Aorta (tissue), 5 donors: ENCODE results near the gene GBP6. TPM values are rescaled to one million over a fixed set of nuclear protein-coding genes. Genes with fewer than 3 reads are reported as not detected.
"Not testable (repeated sequence)": the region's sequence is repeated elsewhere in the genome, so short reads cannot be mapped to it uniquely, and the experiment has no call there.

ENCODE experiments used
- ATAC-seq: fragments of 200-7000 bp; cut with Tn5 transposase; one replicate; pipeline ENCODE4 v1.9.1; 2022; ENCODE audit warnings: moderate library complexity; ENCODE audit not compliant: low FRiP score
- DNase-seq, 2 donors: peaks; one replicate each; pipeline ENCODE4 v3.0.0-alpha.2; 2020
- H3K27ac ChIP-seq, 2 donors: one replicate each; pipeline ENCODE4 v1.5.1; 2013; ENCODE audit warnings: low read length in 2 of 2, mild to moderate bottlenecking in 2 of 2, moderate library complexity in 2 of 2, control low read depth in 1 of 2, inconsistent platforms in 1 of 2, low read depth in 1 of 2
- H3K27me3 ChIP-seq, 2 donors: one replicate each; pipeline ENCODE4 v1.6.1; 2013; ENCODE audit warnings: control low read depth in 1 of 2, low read length in 1 of 2, mild to moderate bottlenecking in 1 of 2, moderate library complexity in 1 of 2; ENCODE audit not compliant: insufficient read depth in 2 of 2, control insufficient read depth in 1 of 2
- H3K36me3 ChIP-seq, 2 donors: one replicate each; pipeline ENCODE4 v1.6.1; 2013; ENCODE audit warnings: control low read depth in 1 of 2, low read length in 1 of 2, mild to moderate bottlenecking in 1 of 2; ENCODE audit not compliant: insufficient read depth in 2 of 2, control insufficient read depth in 1 of 2
- H3K4me1 ChIP-seq, 2 donors: one replicate each; pipeline ENCODE4 v1.6.1; 2013; ENCODE audit warnings: low read length in 2 of 2, control low read depth in 1 of 2, mild to moderate bottlenecking in 1 of 2, moderate library complexity in 1 of 2; ENCODE audit not compliant: insufficient read depth in 2 of 2, control insufficient read depth in 1 of 2
- H3K4me3 ChIP-seq, 2 donors: one replicate each; pipeline ENCODE4 v1.5.1; 2013; ENCODE audit warnings: low read length in 2 of 2, control low read depth in 1 of 2, mild to moderate bottlenecking in 1 of 2
- H3K9me3 ChIP-seq: one replicate; pipeline ENCODE4 v1.6.1; 2013; ENCODE audit warnings: mild to moderate bottlenecking, low read length; ENCODE audit not compliant: control insufficient read depth
- WGBS, 2 donors: extraction: QIAGEN DNeasy Blood & Tissue Kit; methylation state at CpG; one replicate each; pipeline ENCODE4 v1.1.7; 2013; 5-methylcytosine and 5-hydroxymethylcytosine counted together
- intact Hi-C, 2 donors: fragments of 100-400 bp; cut with DNase I; formaldehyde crosslinking; loops; one replicate each; pipeline versions ENCODE4 v1.14.2 to v1.15.0; 2022
- polyA plus RNA-seq, 2 donors: library from polyadenylated mRNA; stranded (reverse); fragments of 200-250 nt; gene quantifications; one replicate each; pipeline ENCODE4 v1.2.3, GENCODE V29; 2013
- total RNA-seq, 2 donors: library from RNA; stranded (reverse); fragmentation: NEBNext Ultra II Directional; extraction: Animal tissue kit (Norgen Biotek cat#: 25700); gene quantifications; one replicate each; pipeline ENCODE4 v1.2.1, GENCODE V29; 2021
- donor health status: healthy with polysubstance abuse.
- donor health status: Bipolar disorder and iron deficiency.
- donor health status: DM: no; HTN: no; CAD: no.
- donor health status: DM: no; HTN: no; CAD: no.
- donor health status: DM: yes; HTN: yes; CAD: no.

GBP6 gene
- total and polyA plus RNA-seq, 4 donors, result 0.13 TPM; not detected in 2

GRCh38 chr1:89383185-89383584 is 19.3 kb downstream of the GBP6 start:
- H3K36me3 ChIP-seq, result no peaks in the 10 kb centered on the region
- no peaks in the 10 kb centered on the region for H3K27me3 ChIP-seq
- no peak overlapping the region for H3K4me3 ChIP-seq
- DNase-seq, result no peak
- no peak for ATAC-seq
- intact Hi-C loops, result no loop called here
- no peaks in the 10 kb centered on the region for H3K9me3 ChIP-seq
- H3K4me1 ChIP-seq, result no peaks in the 10 kb centered on the region
- no peak overlapping the region for H3K27ac ChIP-seq
- 84 to 96% methylated on average over 3 of the region's 3 CpGs for WGBS, 2 donors

GRCh38 chr1:89390707-89391106 is 26.8 kb downstream of the GBP6 start:
- H3K4me3 ChIP-seq, result no peak overlapping the region
- H3K36me3 ChIP-seq, result no peaks in the 10 kb centered on the region
- WGBS, 2 donors, result 72 to 77% methylated on average over 2 of the region's 2 CpGs
- intact Hi-C loops, result no loop called here
- no peaks in the 10 kb centered on the region for H3K9me3 ChIP-seq
- no peaks in the 10 kb centered on the region for H3K4me1 ChIP-seq
- ATAC-seq, result no peak
- no peaks in the 10 kb centered on the region for H3K27me3 ChIP-seq
- DNase-seq, result no peak
- no peak overlapping the region for H3K27ac ChIP-seq

- H3K4me3 ChIP-seq, result no peak overlapping the region
- no peaks in the 10 kb centered on the region for H3K36me3 ChIP-seq
- H3K27me3 ChIP-seq, result no peaks in the 10 kb centered on the region
- ATAC-seq (no peak), DNase-seq (no peak)
- H3K9me3 ChIP-seq, result no peaks in the 10 kb centered on the region
- intact Hi-C loops, result no loop called here
- H3K27ac ChIP-seq, result no peak overlapping the region
- WGBS, 2 donors, result 32 to 36% methylated on average over 1 of the region's 1 CpG
- H3K4me1 ChIP-seq, result no peaks in the 10 kb centered on the region
Measured at GRCh38 chr1:89391686-89392085, 27.8 kb downstream of the GBP6 start.

- no peak overlapping the region for H3K4me3 ChIP-seq
- no peaks in the 10 kb centered on the region for H3K9me3 ChIP-seq
- WGBS, 2 donors, result 64 to 78% methylated on average over 3 of the region's 3 CpGs
- H3K4me1 ChIP-seq, result no peaks in the 10 kb centered on the region
- H3K27me3 ChIP-seq, result no peaks in the 10 kb centered on the region
- H3K36me3 ChIP-seq, result no peaks in the 10 kb centered on the region
- intact Hi-C loops, result no loop called here
- ATAC-seq (no peak), DNase-seq (no peak)
- no peak overlapping the region for H3K27ac ChIP-seq
Measured at GRCh38 chr1:89394851-89395250, 31.0 kb downstream of the GBP6 start.

GRCh38 chr1:89396902-89397301 is 33.0 kb downstream of the GBP6 start:
- Histone ChIP-seq H3K9me3 (no peaks in the 10 kb centered on the region), H3K36me3 (no peaks in the 10 kb centered on the region), H3K27me3 (no peaks in the 10 kb centered on the region), H3K4me1 (no peaks in the 10 kb centered on the region), H3K4me3 (no peak overlapping the region), H3K27ac (no peak overlapping the region)
- ATAC-seq, result no peak
- intact Hi-C loops, result no loop called here
- DNase-seq, result no peak

GRCh38 chr1:89405275-89405929 is 41.5 kb downstream of the GBP6 start:
- intact Hi-C loops, result loop anchor here in 1 of 2 donors (10.0 kb wide), 1 partner anchor 231 kb away; the partner anchor contains the start of gene GBP7

GRCh38 chr1:89407360-89407759 is 43.5 kb downstream of the GBP6 start:
- ATAC-seq (peak; percentile 75), DNase-seq (no peak)
- intact Hi-C loops, result loop anchor here in 1 of 2 donors (10.0 kb wide), 1 partner anchor 233 kb away; the partner anchor contains the start of gene GBP7
- Histone ChIP-seq H3K36me3 (no peaks in the 10 kb centered on the region), H3K4me3 (peak overlapping the region; percentile 48 to 51), H3K27ac (no peak overlapping the region), H3K9me3 (no peaks in the 10 kb centered on the region), H3K4me1 (no peaks in the 10 kb centered on the region), H3K27me3 (no peaks in the 10 kb centered on the region)
- 7 to 8% methylated on average over 1 of the region's 1 CpG for WGBS, 2 donors

More at GRCh38 chr1:89405275-89405929, 41.5 kb downstream of the GBP6 start:
- no peaks in the 10 kb centered on the region for H3K4me1 ChIP-seq
- no peaks in the 10 kb centered on the region for H3K9me3 ChIP-seq
- ATAC-seq (no peak), DNase-seq (no peak)
- no peaks in the 10 kb centered on the region for H3K27me3 ChIP-seq
- WGBS, 2 donors, result 68% methylated on average over 11 of the region's 11 CpGs
- no peak overlapping the region for H3K27ac ChIP-seq
- H3K4me3 ChIP-seq, result no peak overlapping the region
- no peaks in the 10 kb centered on the region for H3K36me3 ChIP-seq

GRCh38 chr1:89407768-89408167 is 43.9 kb downstream of the GBP6 start:
- not testable (repeated sequence) for H3K27ac ChIP-seq, H3K9me3 ChIP-seq, DNase-seq, H3K27me3 ChIP-seq, H3K4me1 ChIP-seq, H3K36me3 ChIP-seq
- intact Hi-C loops, result loop anchor here in 1 of 2 donors (10.0 kb wide), 1 partner anchor 233 kb away; the partner anchor contains the start of gene GBP7
- H3K4me3 ChIP-seq, result peak overlapping the region; percentile 48 to 51
- ATAC-seq, result peak; percentile 52
- WGBS, 2 donors, result 56% methylated on average over 2 of the region's 2 CpGs

GRCh38 chr1:89425056-89425455 is 61.2 kb downstream of the GBP6 start:
- Histone ChIP-seq H3K4me1 (no peaks in the 10 kb centered on the region), H3K27ac (no peak overlapping the region), H3K27me3 (no peaks in the 10 kb centered on the region), H3K4me3 (no peak overlapping the region), H3K9me3 (no peaks in the 10 kb centered on the region), H3K36me3 (no peaks in the 10 kb centered on the region)
- intact Hi-C loops, result no loop called here
- 86 to 88% methylated on average over 3 of the region's 3 CpGs for WGBS, 2 donors
- DNase-seq, result no peak
- no peak for ATAC-seq
